NT2/D1 (cell line): ENCODE measurements around the gene CCNB2.
"Not testable (repeated sequence)": the region's sequence is repeated elsewhere in the genome, so short reads cannot be mapped to it uniquely, and the experiment has no call there.

Experiments used
- SUZ12 ChIP-seq: IDR thresholded peaks from 2 replicates; pipeline ENCODE4 v1.6.1; 2011; ENCODE audit not compliant: insufficient read length, insufficient read depth; ENCODE audit errors: extremely low read depth
- YY1 ChIP-seq: IDR thresholded peaks from 2 replicates; pipeline ENCODE4 v1.6.1; 2011; ENCODE audit not compliant: insufficient read length, insufficient read depth

- not testable (repeated sequence) for TF ChIP-seq YY1, SUZ12
Observed at GRCh38 chr15:59125683-59126082, 20.7 kb downstream of the CCNB2 start.
